ENCODE measurements around the gene ADARB2. TPM values are rescaled to one million over a fixed set of nuclear protein-coding genes. Genes with fewer than 3 reads are reported as not detected.

Gene ADARB2
- total and polyA plus RNA-seq, 4 donors, result 0.55 to 0.70 (median 0.59) TPM; not detected in 1

GRCh38 chr10:1610986-1611770 lies 126.1 kb downstream of the ADARB2 start:
- peaks cover 0 to 3% (median 0%) of the 10 kb centered on the region in 4 donors for H3K4me1 ChIP-seq (ENCODE audit: control insufficient read depth in 4 of 4, insufficient read depth in 4 of 4, low read length in 3 of 4)
- TF ChIP-seq YY1 (IDR thresholded peaks at IDR 0.05) (no peak), RXRA (IDR thresholded peaks at IDR 0.05) (no peak), FOXA1 (IDR thresholded peaks at IDR 0.05) (no peak), ZBTB33 (IDR thresholded peaks at IDR 0.05) (no peak), JUND (IDR thresholded peaks at IDR 0.05) (no peak), EGR1 (IDR thresholded peaks at IDR 0.05; ENCODE audit: low read depth in 2 of 2) (no peak), SP1 (IDR thresholded peaks at IDR 0.05) (no peak), GABPA (IDR thresholded peaks at IDR 0.05 in 1 of 2, conservative IDR thresholded peaks at IDR 0.05 in 1 of 2) (no peak)
- H3K36me3 ChIP-seq (ENCODE audit: control insufficient read depth in 4 of 4, insufficient read depth in 3 of 4, low read depth in 1 of 4, low read length in 3 of 4), result no peaks in the 10 kb centered on the region
- no peaks in the 10 kb centered on the region for H3K9me3 ChIP-seq (ENCODE audit: control insufficient read depth in 4 of 4, low read length in 3 of 4)
- H3K27ac ChIP-seq (ENCODE audit: low read depth in 1 of 2, low read length in 2 of 2), result no peak overlapping the region
- H3K4me3 ChIP-seq (ENCODE audit: low read depth in 1 of 3, low read length in 3 of 3), result no peak overlapping the region
- DNase-seq (ENCODE audit: low spot score), result peak; percentile 19
- H3K9ac ChIP-seq (ENCODE audit: low read depth in 1 of 2, low read length in 2 of 2), result no peak overlapping the region
- WGBS, result 78% methylated on average over 22 of the region's 22 CpGs
- H3K27me3 ChIP-seq (ENCODE audit: control insufficient read depth in 4 of 4, insufficient read depth in 4 of 4, low read length in 3 of 4), result peaks cover 4 to 13% (median 6%) of the 10 kb centered on the region in 4 donors

GRCh38 chr10:1609648-1609970 lies 127.7 kb downstream of the ADARB2 start:
- peaks cover 4 to 13% (median 6%) of the 10 kb centered on the region in 4 donors for H3K27me3 ChIP-seq (ENCODE audit: control insufficient read depth in 4 of 4, insufficient read depth in 4 of 4, low read length in 3 of 4)

GRCh38 chr10:1608851-1609647 lies 128.3 kb downstream of the ADARB2 start:
- peaks cover 0 to 3% (median 0%) of the 10 kb centered on the region in 4 donors for H3K4me1 ChIP-seq (ENCODE audit: control insufficient read depth in 4 of 4, insufficient read depth in 4 of 4, low read length in 3 of 4)
- H3K27me3 ChIP-seq (ENCODE audit: control insufficient read depth in 4 of 4, insufficient read depth in 4 of 4, low read length in 3 of 4), result peaks cover 4 to 13% (median 6%) of the 10 kb centered on the region in 4 donors
- no peaks in the 10 kb centered on the region for H3K36me3 ChIP-seq (ENCODE audit: control insufficient read depth in 4 of 4, insufficient read depth in 3 of 4, low read depth in 1 of 4, low read length in 3 of 4)
- 16% methylated on average over 28 of the region's 28 CpGs for WGBS
- H3K4me3 ChIP-seq (ENCODE audit: low read depth in 1 of 3, low read length in 3 of 3), result no peak overlapping the region
- no peak overlapping the region for H3K9ac ChIP-seq (ENCODE audit: low read depth in 1 of 2, low read length in 2 of 2)
- H3K27ac ChIP-seq (ENCODE audit: low read depth in 1 of 2, low read length in 2 of 2), result no peak overlapping the region
- no peaks in the 10 kb centered on the region for H3K9me3 ChIP-seq (ENCODE audit: control insufficient read depth in 4 of 4, low read length in 3 of 4)
- DNase-seq (ENCODE audit: low spot score), result peak; percentile 23
- no peak for TF ChIP-seq FOXA1 (IDR thresholded peaks at IDR 0.05)
- no peak for TF ChIP-seq RXRA (IDR thresholded peaks at IDR 0.05)
- no peak for TF ChIP-seq HNF4G (IDR thresholded peaks at IDR 0.05)
- no peak for TF ChIP-seq EGR1 (IDR thresholded peaks at IDR 0.05; ENCODE audit: low read depth in 2 of 2)
- no peak for TF ChIP-seq SP1 (IDR thresholded peaks at IDR 0.05)
- TF ChIP-seq CTCF (IDR thresholded peaks at IDR 0.05; ENCODE audit: low read depth, low read length, missing input control), result no peak
- no peak for TF ChIP-seq JUND (IDR thresholded peaks at IDR 0.05)
- no peak for TF ChIP-seq NR2F2 (IDR thresholded peaks at IDR 0.05)
- TF ChIP-seq FOXA2 (IDR thresholded peaks at IDR 0.05), result no peak
- TF ChIP-seq ZBTB33 (IDR thresholded peaks at IDR 0.05), result no peak
- TF ChIP-seq YY1 (IDR thresholded peaks at IDR 0.05), result no peak
- no peak for TF ChIP-seq GABPA (IDR thresholded peaks at IDR 0.05 in 1 of 2, conservative IDR thresholded peaks at IDR 0.05 in 1 of 2)
- no peak for TF ChIP-seq ATF3 (IDR thresholded peaks at IDR 0.05)
- no peak for TF ChIP-seq MAX (IDR thresholded peaks at IDR 0.05)
- no peak for TF ChIP-seq HNF4A (conservative IDR thresholded peaks at IDR 0.05)
- TF ChIP-seq RAD21 (IDR thresholded peaks at IDR 0.05), result no peak

More at GRCh38 chr10:1609648-1609970, 127.7 kb downstream of the ADARB2 start:
- Histone ChIP-seq H3K9me3 (ENCODE audit: control insufficient read depth in 4 of 4, low read length in 3 of 4) (no peaks in the 10 kb centered on the region), H3K4me1 (ENCODE audit: control insufficient read depth in 4 of 4, insufficient read depth in 4 of 4, low read length in 3 of 4) (peaks cover 0 to 3% (median 0%) of the 10 kb centered on the region in 4 donors), H3K4me3 (ENCODE audit: low read depth in 1 of 3, low read length in 3 of 3) (no peak overlapping the region), H3K9ac (ENCODE audit: low read depth in 1 of 2, low read length in 2 of 2) (no peak overlapping the region), H3K36me3 (ENCODE audit: control insufficient read depth in 4 of 4, insufficient read depth in 3 of 4, low read depth in 1 of 4, low read length in 3 of 4) (no peaks in the 10 kb centered on the region), H3K27ac (ENCODE audit: low read depth in 1 of 2, low read length in 2 of 2) (no peak overlapping the region)
- peak; percentile 31 for DNase-seq (ENCODE audit: low spot score)
- TF ChIP-seq NR2F2 (IDR thresholded peaks at IDR 0.05) (no peak), RXRA (IDR thresholded peaks at IDR 0.05) (no peak), GABPA (IDR thresholded peaks at IDR 0.05 in 1 of 2, conservative IDR thresholded peaks at IDR 0.05 in 1 of 2) (no peak)
- WGBS, result 64% methylated on average over 11 of the region's 11 CpGs
